ENCODE results near the gene CDC42BPB. TPM values are rescaled to one million over a fixed set of nuclear protein-coding genes. Genes with fewer than 3 reads are reported as not detected.

The CDC42BPB gene
- total RNA-seq, 1 donor from 2014 or later = 96.5 TPM

DNA sequence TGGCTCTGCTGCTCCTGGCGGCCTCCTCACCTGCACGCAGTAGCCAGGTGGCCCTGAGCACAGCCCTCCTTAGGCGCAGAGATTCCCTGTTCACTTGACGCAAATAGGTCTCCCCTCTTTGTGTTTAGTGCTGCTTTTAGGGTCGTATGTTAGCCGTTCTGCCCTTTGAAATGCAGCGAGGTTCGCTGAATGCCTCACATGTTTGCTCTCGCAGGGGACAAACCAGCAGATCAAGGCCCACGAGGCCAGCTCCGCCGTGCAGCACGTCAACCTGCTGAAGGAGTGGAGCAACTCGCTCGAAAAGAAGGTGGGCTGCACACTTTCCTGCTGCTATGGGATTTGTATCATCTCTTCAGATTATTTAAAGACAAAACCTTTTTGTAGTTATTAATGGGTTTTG lies 166.2 kb downstream of the CDC42BPB start:
- Histone ChIP-seq H3K36me3 (peaks cover 0 to 8% of the 10 kb centered on the region in 2 donors), H3K4me3 (no peak overlapping the region)

DNA sequence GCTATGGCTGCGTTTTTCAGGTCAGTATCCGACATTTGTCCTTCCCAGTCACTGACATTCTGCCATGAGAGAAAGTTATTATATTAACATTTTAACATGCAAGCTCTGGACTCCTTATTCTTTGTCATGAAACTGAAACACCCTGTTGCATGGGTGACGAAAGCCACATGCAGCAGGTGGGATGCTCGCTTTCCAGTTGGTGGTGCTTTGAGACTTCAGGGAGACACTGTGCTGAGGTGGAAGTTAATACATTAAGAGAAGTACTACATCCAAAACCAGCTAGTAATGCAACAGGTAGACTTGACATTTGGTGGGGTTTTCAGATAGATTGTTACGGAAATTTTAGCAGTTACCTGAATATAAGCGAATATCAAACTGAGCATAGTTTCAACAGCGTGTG lies 167.7 kb downstream of the CDC42BPB start:
- DNase-seq (ENCODE audit: low spot score in 2 of 2) = no peak
- Histone ChIP-seq H3K36me3 (peaks cover 0 to 13% of the 10 kb centered on the region in 2 donors), H3K27ac (no peak overlapping the region), H3K9me3 (no peaks in the 10 kb centered on the region), H3K27me3 (no peaks in the 10 kb centered on the region), H3K4me1 (no peaks in the 10 kb centered on the region), H3K4me3 (no peak overlapping the region)
- intact Hi-C loops (cut with DNase I) = no loop called here
- TF ChIP-seq, protein P1, sequence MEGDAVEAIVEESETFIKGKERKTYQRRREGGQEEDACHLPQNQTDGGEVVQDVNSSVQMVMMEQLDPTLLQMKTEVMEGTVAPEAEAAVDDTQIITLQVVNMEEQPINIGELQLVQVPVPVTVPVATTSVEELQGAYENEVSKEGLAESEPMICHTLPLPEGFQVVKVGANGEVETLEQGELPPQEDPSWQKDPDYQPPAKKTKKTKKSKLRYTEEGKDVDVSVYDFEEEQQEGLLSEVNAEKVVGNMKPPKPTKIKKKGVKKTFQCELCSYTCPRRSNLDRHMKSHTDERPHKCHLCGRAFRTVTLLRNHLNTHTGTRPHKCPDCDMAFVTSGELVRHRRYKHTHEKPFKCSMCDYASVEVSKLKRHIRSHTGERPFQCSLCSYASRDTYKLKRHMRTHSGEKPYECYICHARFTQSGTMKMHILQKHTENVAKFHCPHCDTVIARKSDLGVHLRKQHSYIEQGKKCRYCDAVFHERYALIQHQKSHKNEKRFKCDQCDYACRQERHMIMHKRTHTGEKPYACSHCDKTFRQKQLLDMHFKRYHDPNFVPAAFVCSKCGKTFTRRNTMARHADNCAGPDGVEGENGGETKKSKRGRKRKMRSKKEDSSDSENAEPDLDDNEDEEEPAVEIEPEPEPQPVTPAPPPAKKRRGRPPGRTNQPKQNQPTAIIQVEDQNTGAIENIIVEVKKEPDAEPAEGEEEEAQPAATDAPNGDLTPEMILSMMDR (IDR thresholded peaks at IDR 0.05) = no peak

More for the DNA sequence above, 166.2 kb downstream of the CDC42BPB start:
- Histone ChIP-seq H3K4me1 (no peaks in the 10 kb centered on the region), H3K9me3 (no peaks in the 10 kb centered on the region), H3K27me3 (no peaks in the 10 kb centered on the region), H3K27ac (no peak overlapping the region)
- no peak for DNase-seq (ENCODE audit: low spot score in 2 of 2)
- TF ChIP-seq, protein P1 (IDR thresholded peaks at IDR 0.05) = no peak
- intact Hi-C loops (cut with DNase I) = no loop called here

DNA sequence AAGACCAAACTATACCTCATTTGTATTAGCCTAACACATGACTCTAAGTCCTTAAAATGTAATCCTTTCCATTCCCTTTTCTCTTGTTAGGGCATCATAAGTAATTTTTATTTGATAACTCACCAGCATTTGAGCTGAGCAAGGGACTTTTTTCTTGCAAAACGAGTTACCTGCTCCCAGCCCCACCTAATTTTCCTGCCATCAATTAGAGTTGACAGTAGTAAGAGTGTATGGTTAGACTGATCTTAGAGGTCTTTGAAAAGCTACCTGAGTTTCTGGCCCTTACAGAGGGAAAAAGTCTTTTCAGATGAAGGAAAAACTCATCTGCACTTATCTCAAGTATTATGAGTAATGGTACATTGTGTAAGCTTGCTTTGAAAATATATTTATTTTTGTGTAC lies 168.6 kb downstream of the CDC42BPB start:
- intact Hi-C loops (cut with DNase I) = no loop called here
- TF ChIP-seq, protein P1 (IDR thresholded peaks at IDR 0.05) = no peak
- no peak overlapping the region for H3K27ac ChIP-seq
- H3K4me3 ChIP-seq = no peak overlapping the region
- no peaks in the 10 kb centered on the region for H3K27me3 ChIP-seq
- H3K4me1 ChIP-seq = no peaks in the 10 kb centered on the region
- H3K36me3 ChIP-seq = peaks cover 0 to 13% of the 10 kb centered on the region in 2 donors
- DNase-seq (ENCODE audit: low spot score in 2 of 2) = no peak
- no peaks in the 10 kb centered on the region for H3K9me3 ChIP-seq

DNA sequence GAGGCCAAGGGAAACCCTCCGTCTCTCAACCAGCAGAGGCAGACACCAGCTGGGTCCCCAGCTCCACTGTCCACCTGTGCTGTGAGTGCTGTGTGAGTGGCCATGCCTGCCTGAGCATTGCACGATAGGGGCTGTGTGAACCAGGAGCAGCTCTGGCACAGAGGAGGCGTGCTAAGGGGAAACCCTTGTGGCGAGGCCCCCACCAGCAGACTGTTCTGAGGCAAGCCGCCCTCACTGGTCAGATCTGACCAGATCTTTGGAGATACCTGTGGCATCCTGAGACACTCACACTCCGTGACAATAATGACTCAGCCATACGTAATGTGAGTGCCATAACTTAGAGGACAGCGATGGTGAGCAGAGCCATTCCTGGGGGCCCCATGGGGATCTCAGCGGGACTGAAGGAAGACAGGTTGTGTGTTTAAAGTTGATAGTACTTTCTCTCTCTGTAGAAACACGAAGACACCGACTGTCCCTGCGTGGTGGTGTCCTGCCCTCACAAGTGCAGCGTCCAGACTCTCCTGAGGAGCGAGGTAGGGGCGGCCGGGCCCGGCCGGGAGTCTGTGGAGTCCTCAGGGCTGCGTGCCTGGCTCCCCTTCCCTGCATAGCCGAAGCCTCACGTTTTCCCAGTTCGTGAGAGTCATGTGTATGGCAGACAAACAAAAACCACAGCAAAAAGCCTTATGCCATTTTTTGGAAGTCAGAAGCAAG lies 171.5 kb downstream of the CDC42BPB start:
- DNase-seq (ENCODE audit: low spot score in 2 of 2) = no peak
- Histone ChIP-seq H3K27me3 (no peaks in the 10 kb centered on the region), H3K9me3 (no peaks in the 10 kb centered on the region), H3K27ac (no peak overlapping the region), H3K4me3 (no peak overlapping the region), H3K4me1 (no peaks in the 10 kb centered on the region), H3K36me3 (peaks cover 0 to 7% of the 10 kb centered on the region in 2 donors)
- TF ChIP-seq, protein P1 (IDR thresholded peaks at IDR 0.05) = no peak
- intact Hi-C loops (cut with DNase I) = no loop called here

DNA sequence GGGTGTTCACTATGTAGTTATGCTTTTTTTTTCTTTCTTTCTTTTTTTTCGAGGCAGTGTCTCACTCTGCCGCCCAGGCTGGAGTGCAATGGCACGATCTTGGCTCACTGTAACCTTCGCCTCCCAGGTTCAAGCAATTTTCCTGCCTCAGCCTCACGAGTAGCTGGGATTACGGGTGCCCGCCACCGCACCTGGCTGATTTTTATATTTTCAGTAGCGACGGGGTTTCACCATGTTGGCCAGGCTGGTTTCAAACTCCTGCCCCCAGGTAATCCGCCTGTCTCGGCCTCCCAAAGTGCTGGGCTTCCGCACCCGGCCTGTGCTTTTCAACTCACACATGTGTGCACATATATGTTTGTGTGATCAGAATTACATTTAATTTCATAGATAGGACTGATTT lies 173.8 kb downstream of the CDC42BPB start:
- Histone ChIP-seq H3K27ac (no peak overlapping the region), H3K4me3 (no peak overlapping the region), H3K27me3 (no peaks in the 10 kb centered on the region), H3K4me1 (no peaks in the 10 kb centered on the region), H3K9me3 (no peaks in the 10 kb centered on the region), H3K36me3 (peaks cover 0 to 7% of the 10 kb centered on the region in 2 donors)
- peak in 1 of 2 donors; percentile 37 for DNase-seq (ENCODE audit: low spot score in 2 of 2)
- intact Hi-C loops (cut with DNase I) = no loop called here
- TF ChIP-seq, protein P1 (IDR thresholded peaks at IDR 0.05) = no peak

All from ascending aorta (tissue), 2 donors.